ENCODE results near the gene CHD9.
A peak's percentile ranks its signal among the peaks of the same experiment; 100 is the strongest.
"Not testable (repeated sequence)": the region's sequence is repeated elsewhere in the genome, so short reads cannot be mapped to it uniquely, and the experiment has no call there.

CHD9 gene

GRCh38 chr16:53054670-53055485 is at the start of gene CHD9:
TSS of gene CHD9 (plus strand) at chr16:53054991. CDS start at chr16:53156090, 101,099 bp downstream.
- in situ Hi-C loops (cut with HindIII; ENCODE audit: low pct_ligation_motif_present, low pct_unique_long_range_greater_than_20kb, low sequenced_read_pairs) = no loop called here
- DNase-seq = peak; percentile 92

- in situ Hi-C loops (cut with HindIII; ENCODE audit: low pct_ligation_motif_present, low pct_unique_long_range_greater_than_20kb, low sequenced_read_pairs) = no loop called here
- no peak for DNase-seq
Measured at GRCh38 chr16:53007095-53007494, 47.7 kb upstream of the CHD9 start.

- no peak for DNase-seq
- in situ Hi-C loops (cut with HindIII; ENCODE audit: low pct_ligation_motif_present, low pct_unique_long_range_greater_than_20kb, low sequenced_read_pairs) = no loop called here
Measured at GRCh38 chr16:53014287-53014686, 40.5 kb upstream of the CHD9 start.

- in situ Hi-C loops (cut with HindIII; ENCODE audit: low pct_ligation_motif_present, low pct_unique_long_range_greater_than_20kb, low sequenced_read_pairs) = no loop called here
- no peak for DNase-seq
Measured at GRCh38 chr16:53018834-53019416, 35.9 kb upstream of the CHD9 start.

GRCh38 chr16:53022374-53022773 is 32.4 kb upstream of the CHD9 start:
- in situ Hi-C loops (cut with HindIII; ENCODE audit: low pct_ligation_motif_present, low pct_unique_long_range_greater_than_20kb, low sequenced_read_pairs) = no loop called here

GRCh38 chr16:53024045-53024444 is 30.7 kb upstream of the CHD9 start:
- no peak for DNase-seq

More at GRCh38 chr16:53022374-53022773, 32.4 kb upstream of the CHD9 start:
- peak; percentile 61 for DNase-seq

GRCh38 chr16:53029971-53030370 is 24.8 kb upstream of the CHD9 start:
- in situ Hi-C loops (cut with HindIII; ENCODE audit: low pct_ligation_motif_present, low pct_unique_long_range_greater_than_20kb, low sequenced_read_pairs) = no loop called here
- no peak for DNase-seq

More at GRCh38 chr16:53024045-53024444, 30.7 kb upstream of the CHD9 start:
- in situ Hi-C loops (cut with HindIII; ENCODE audit: low pct_ligation_motif_present, low pct_unique_long_range_greater_than_20kb, low sequenced_read_pairs) = no loop called here

- in situ Hi-C loops (cut with HindIII; ENCODE audit: low pct_ligation_motif_present, low pct_unique_long_range_greater_than_20kb, low sequenced_read_pairs) = no loop called here
- DNase-seq = no peak
Measured at GRCh38 chr16:53031323-53031942, 23.4 kb upstream of the CHD9 start.

- DNase-seq = no peak
- in situ Hi-C loops (cut with HindIII; ENCODE audit: low pct_ligation_motif_present, low pct_unique_long_range_greater_than_20kb, low sequenced_read_pairs) = no loop called here
Measured at GRCh38 chr16:53034306-53034705, 20.5 kb upstream of the CHD9 start.

GRCh38 chr16:53035176-53035942 is 19.4 kb upstream of the CHD9 start:
- in situ Hi-C loops (cut with HindIII; ENCODE audit: low pct_ligation_motif_present, low pct_unique_long_range_greater_than_20kb, low sequenced_read_pairs) = no loop called here
- no peak for DNase-seq

GRCh38 chr16:53036066-53036465 is 18.7 kb upstream of the CHD9 start:
- in situ Hi-C loops (cut with HindIII; ENCODE audit: low pct_ligation_motif_present, low pct_unique_long_range_greater_than_20kb, low sequenced_read_pairs) = no loop called here
- DNase-seq = no peak

GRCh38 chr16:53036711-53037110 is 18.1 kb upstream of the CHD9 start:
- DNase-seq; in situ Hi-C loops (cut with HindIII; ENCODE audit: low pct_ligation_motif_present, low pct_unique_long_range_greater_than_20kb, low sequenced_read_pairs): not testable (repeated sequence)

GRCh38 chr16:53040788-53041187 is 14.0 kb upstream of the CHD9 start:
- no peak for DNase-seq
- in situ Hi-C loops (cut with HindIII; ENCODE audit: low pct_ligation_motif_present, low pct_unique_long_range_greater_than_20kb, low sequenced_read_pairs) = no loop called here

GRCh38 chr16:53041320-53042051 is 13.3 kb upstream of the CHD9 start:
- peak; percentile 45 for DNase-seq
- in situ Hi-C loops (cut with HindIII; ENCODE audit: low pct_ligation_motif_present, low pct_unique_long_range_greater_than_20kb, low sequenced_read_pairs) = no loop called here

GRCh38 chr16:53042235-53042701 is 12.5 kb upstream of the CHD9 start:
- in situ Hi-C loops (cut with HindIII; ENCODE audit: low pct_ligation_motif_present, low pct_unique_long_range_greater_than_20kb, low sequenced_read_pairs) = no loop called here
- DNase-seq = no peak

- in situ Hi-C loops (cut with HindIII; ENCODE audit: low pct_ligation_motif_present, low pct_unique_long_range_greater_than_20kb, low sequenced_read_pairs) = no loop called here
Measured at GRCh38 chr16:53043428-53043831, 11.4 kb upstream of the CHD9 start.

GRCh38 chr16:53043986-53044601 is 10.7 kb upstream of the CHD9 start:
- in situ Hi-C loops (cut with HindIII; ENCODE audit: low pct_ligation_motif_present, low pct_unique_long_range_greater_than_20kb, low sequenced_read_pairs) = no loop called here
- DNase-seq = peak; percentile 30

More at GRCh38 chr16:53043428-53043831, 11.4 kb upstream of the CHD9 start:
- DNase-seq = no peak

Measured in ACHN (cell line).